ENCODE measurements around the gene TMEM98. TPM values are rescaled to one million over a fixed set of nuclear protein-coding genes. Genes with fewer than 3 reads are reported as not detected.

Gene TMEM98
- total and polyA plus RNA-seq, 9 of the 15 experiments (the other 6 are each of a cell fraction or from before 2014, with no cell fraction given), result 33.5 to 164 (median 84.7) TPM

DNA sequence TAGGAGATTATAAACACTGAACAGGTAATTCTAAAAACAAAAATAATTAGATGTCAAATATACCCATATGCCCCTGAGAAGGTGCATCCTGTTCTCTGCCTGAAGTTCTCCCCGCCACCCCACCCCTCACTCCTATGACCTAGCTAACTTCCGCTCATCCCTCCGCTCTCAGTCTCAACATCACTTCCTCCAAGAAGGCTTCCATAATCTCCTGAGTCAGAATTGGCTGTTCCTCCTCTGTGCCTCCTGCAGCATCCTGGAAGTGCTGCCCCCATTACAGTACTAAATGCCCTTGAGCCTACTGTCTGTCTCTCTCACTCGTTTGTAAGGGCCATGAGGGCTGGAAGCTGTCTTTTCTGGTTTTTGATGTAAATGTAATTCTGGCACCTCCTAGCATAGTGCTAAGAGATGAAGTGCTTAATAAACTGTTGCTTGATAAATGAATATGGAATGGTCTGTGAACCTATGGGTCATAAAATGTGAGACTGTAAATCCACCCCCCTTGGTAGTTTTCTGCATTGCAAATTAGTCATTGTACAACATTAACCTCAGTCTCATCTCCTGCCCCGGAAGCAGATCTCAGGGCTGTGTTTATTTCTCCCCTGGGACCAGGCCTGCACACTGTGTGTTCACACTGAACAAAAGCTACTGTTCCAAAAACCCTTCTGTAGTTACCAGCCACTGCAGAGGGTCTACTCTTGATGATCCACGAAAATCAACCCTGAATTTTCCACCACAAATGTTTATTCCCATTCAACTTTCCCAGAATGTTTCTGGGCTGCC is 47.1 kb upstream of the TMEM98 start:
- intact Hi-C loops (cut with micrococcal nuclease) (no loop called here), in situ Hi-C loops (cut with MboI) (no loop called here)
- H3K4me1 ChIP-seq (replicated peaks in 1 of 2; ENCODE audit: control insufficient read depth in 2 of 2, insufficient read depth in 2 of 2, low read length in 2 of 2), result peaks cover 13 to 20% of the 10 kb centered on the region in 2 experiments; a peak in 4 of 5 replicates
- no peaks in the 10 kb centered on the region for H3K9me1 ChIP-seq (ENCODE audit: control insufficient read depth, insufficient read depth, low read length)
- no peaks in the 10 kb centered on the region for H3K36me3 ChIP-seq (ENCODE audit: control insufficient read depth, insufficient read depth, low read length)
- H3K27me3 ChIP-seq (ENCODE audit: control insufficient read depth in 2 of 2, insufficient read depth in 2 of 2, low read length in 2 of 2), result no peaks in the 10 kb centered on the region
- WGBS (ENCODE audit: insufficient coverage, low coverage, missing lambda C conversion rate), result 67% methylated on average over 6 of the region's 6 CpGs
- peak; percentile 25; the same call in 1 of the 2 replicates for TF ChIP-seq GABPA (tag; conservative IDR thresholded peaks at IDR 0.05; ENCODE audit: low read depth)
- TF ChIP-seq, protein P1, sequence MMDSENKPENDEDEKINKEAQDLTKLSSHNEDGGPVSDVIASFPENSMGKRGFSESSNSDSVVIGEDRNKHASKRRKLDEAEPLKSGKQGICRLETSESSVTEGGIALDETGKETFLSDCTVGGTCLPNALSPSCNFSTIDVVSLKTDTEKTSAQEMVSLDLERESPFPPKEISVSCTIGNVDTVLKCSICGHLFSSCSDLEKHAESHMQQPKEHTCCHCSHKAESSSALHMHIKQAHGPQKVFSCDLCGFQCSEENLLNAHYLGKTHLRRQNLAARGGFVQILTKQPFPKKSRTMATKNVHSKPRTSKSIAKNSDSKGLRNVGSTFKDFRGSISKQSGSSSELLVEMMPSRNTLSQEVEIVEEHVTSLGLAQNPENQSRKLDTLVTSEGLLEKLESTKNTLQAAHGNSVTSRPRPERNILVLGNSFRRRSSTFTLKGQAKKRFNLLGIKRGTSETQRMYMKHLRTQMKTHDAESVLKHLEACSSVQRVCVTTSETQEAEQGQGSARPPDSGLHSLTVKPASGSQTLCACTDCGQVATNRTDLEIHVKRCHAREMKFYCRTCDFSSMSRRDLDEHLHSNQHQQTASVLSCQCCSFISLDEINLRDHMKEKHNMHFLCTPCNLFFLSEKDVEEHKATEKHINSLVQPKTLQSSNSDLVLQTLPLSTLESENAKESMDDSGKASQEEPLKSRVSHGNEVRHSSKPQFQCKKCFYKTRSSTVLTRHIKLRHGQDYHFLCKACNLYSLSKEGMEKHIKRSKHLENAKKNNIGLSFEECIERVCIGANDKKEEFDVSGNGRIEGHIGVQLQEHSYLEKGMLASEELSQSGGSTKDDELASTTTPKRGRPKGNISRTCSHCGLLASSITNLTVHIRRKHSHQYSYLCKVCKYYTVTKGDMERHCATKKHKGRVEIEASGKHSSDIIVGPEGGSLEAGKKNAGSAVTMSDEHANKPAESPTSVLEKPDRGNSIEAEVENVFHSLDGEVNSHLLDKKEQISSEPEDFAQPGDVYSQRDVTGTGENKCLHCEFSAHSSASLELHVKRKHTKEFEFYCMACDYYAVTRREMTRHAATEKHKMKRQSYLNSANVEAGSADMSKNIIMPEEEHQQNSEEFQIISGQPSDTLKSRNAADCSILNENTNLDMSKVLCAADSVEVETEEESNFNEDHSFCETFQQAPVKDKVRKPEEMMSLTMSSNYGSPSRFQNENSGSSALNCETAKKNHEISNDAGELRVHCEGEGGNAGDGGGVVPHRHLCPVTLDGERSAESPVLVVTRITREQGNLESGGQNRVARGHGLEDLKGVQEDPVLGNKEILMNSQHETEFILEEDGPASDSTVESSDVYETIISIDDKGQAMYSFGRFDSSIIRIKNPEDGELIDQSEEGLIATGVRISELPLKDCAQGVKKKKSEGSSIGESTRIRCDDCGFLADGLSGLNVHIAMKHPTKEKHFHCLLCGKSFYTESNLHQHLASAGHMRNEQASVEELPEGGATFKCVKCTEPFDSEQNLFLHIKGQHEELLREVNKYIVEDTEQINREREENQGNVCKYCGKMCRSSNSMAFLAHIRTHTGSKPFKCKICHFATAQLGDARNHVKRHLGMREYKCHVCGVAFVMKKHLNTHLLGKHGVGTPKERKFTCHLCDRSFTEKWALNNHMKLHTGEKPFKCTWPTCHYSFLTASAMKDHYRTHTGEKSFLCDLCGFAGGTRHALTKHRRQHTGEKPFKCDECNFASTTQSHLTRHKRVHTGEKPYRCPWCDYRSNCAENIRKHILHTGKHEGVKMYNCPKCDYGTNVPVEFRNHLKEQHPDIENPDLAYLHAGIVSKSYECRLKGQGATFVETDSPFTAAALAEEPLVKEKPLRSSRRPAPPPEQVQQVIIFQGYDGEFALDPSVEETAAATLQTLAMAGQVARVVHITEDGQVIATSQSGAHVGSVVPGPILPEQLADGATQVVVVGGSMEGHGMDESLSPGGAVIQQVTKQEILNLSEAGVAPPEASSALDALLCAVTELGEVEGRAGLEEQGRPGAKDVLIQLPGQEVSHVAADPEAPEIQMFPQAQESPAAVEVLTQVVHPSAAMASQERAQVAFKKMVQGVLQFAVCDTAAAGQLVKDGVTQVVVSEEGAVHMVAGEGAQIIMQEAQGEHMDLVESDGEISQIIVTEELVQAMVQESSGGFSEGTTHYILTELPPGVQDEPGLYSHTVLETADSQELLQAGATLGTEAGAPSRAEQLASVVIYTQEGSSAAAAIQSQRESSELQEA (IDR thresholded peaks at IDR 0.05; ENCODE audit: low read depth), result no peak
- peak; percentile 80 for TF ChIP-seq NR2C1 (IDR thresholded peaks at IDR 0.05)
- TF ChIP-seq NR2C1 (tag; IDR thresholded peaks at IDR 0.05), result peak; percentile 85
- TF ChIP-seq NR2C2 (CRISPR knock-in tag; IDR thresholded peaks at IDR 0.05), result no peak
- TF ChIP-seq NR2C2 (tag; IDR thresholded peaks at IDR 0.05), result peak; percentile 54; the same call in 1 of the 2 replicates
- TF ChIP-seq RBM14 (IDR thresholded peaks at IDR 0.05; ENCODE audit: borderline replicate concordance, insufficient read depth, low read depth, low read length), result no peak
- TF ChIP-seq, protein P2, sequence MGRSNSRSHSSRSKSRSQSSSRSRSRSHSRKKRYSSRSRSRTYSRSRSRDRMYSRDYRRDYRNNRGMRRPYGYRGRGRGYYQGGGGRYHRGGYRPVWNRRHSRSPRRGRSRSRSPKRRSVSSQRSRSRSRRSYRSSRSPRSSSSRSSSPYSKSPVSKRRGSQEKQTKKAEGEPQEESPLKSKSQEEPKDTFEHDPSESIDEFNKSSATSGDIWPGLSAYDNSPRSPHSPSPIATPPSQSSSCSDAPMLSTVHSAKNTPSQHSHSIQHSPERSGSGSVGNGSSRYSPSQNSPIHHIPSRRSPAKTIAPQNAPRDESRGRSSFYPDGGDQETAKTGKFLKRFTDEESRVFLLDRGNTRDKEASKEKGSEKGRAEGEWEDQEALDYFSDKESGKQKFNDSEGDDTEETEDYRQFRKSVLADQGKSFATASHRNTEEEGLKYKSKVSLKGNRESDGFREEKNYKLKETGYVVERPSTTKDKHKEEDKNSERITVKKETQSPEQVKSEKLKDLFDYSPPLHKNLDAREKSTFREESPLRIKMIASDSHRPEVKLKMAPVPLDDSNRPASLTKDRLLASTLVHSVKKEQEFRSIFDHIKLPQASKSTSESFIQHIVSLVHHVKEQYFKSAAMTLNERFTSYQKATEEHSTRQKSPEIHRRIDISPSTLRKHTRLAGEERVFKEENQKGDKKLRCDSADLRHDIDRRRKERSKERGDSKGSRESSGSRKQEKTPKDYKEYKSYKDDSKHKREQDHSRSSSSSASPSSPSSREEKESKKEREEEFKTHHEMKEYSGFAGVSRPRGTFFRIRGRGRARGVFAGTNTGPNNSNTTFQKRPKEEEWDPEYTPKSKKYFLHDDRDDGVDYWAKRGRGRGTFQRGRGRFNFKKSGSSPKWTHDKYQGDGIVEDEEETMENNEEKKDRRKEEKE (IDR thresholded peaks at IDR 0.05; ENCODE audit: borderline replicate concordance in 1 of 2, control insufficient read depth in 1 of 2, low read depth in 2 of 2, low read length in 1 of 2), result no peak
- ATAC-seq, result no peak
- H3K9me3 ChIP-seq (replicated peaks; ENCODE audit: control insufficient read depth, insufficient read depth, low read depth, low read length), result no peaks in the 10 kb centered on the region
- BruUV-seq (replicated peaks), result no TSS peak
- FAIRE-seq, result no peak
- no peak overlapping the region for H3K27ac ChIP-seq (ENCODE audit: extremely low read depth, low read depth, low read length)
- H3K79me2 ChIP-seq (ENCODE audit: control insufficient read depth, insufficient read depth, low read length), result peaks cover 9% of the 10 kb centered on the region
- peak overlapping the region; percentile 75 for H2AFZ ChIP-seq (ENCODE audit: low read depth, low read length)
- H3K9ac ChIP-seq (ENCODE audit: insufficient read depth in 1 of 2, low read depth in 2 of 2, low read length in 2 of 2), result no peak overlapping the region
- CTCF ChIA-PET (ENCODE audit: low intra/inter-chr PET ratio), result interaction anchor here (0.6 kb wide), 1 partner anchor 97 kb away, joined by 3 read pairs; no protein-coding TSS in a partner anchor
- no peak overlapping the region for H3K4me3 ChIP-seq
- DNase-seq (ENCODE audit: extremely low read depth in 1 of 4, low spot score in 3 of 4), result no peak
- POLR2A ChIA-PET, result interaction anchor here (1.4 kb wide), 1 partner anchor 12 kb away, joined by 4 read pairs; no protein-coding TSS in a partner anchor
- H3K4me2 ChIP-seq (ENCODE audit: insufficient read depth, low read length), result no peak overlapping the region
- no peaks in the 10 kb centered on the region for H4K20me1 ChIP-seq (replicated peaks; ENCODE audit: control insufficient read depth, insufficient read depth, low read length)

All from K562 (cell line).